Measurements from ENCODE around the gene RAB3GAP2.

RAB3GAP2 gene

GRCh38 chr1:220287129-220287528 is 14.9 kb upstream of the RAB3GAP2 start:
- H3K27ac ChIP-seq (replicated peaks), result no peak overlapping the region
- H3K27me3 ChIP-seq (ENCODE audit: insufficient read depth, poor library complexity, severe bottlenecking), result no peaks in the 10 kb centered on the region
- no peak for DNase-seq (ENCODE audit: low read depth in 1 of 2, low spot score in 1 of 2)
- no peak for TF ChIP-seq SPI1 (IDR thresholded peaks at IDR 0.05; ENCODE audit: borderline replicate concordance, low read depth)
- no peak overlapping the region for H3K4me3 ChIP-seq (replicated peaks; ENCODE audit: insufficient read depth, low read length)

GRCh38 chr1:220283625-220284024 is 11.4 kb upstream of the RAB3GAP2 start:
- Histone ChIP-seq H3K27ac (replicated peaks) (no peak overlapping the region), H3K4me3 (replicated peaks; ENCODE audit: insufficient read depth, low read length) (no peak overlapping the region), H3K27me3 (ENCODE audit: insufficient read depth, poor library complexity, severe bottlenecking) (no peaks in the 10 kb centered on the region)
- TF ChIP-seq SPI1 (IDR thresholded peaks at IDR 0.05; ENCODE audit: borderline replicate concordance, low read depth) (no peak), POLR2AphosphoS5 (IDR thresholded peaks at IDR 0.05; ENCODE audit: low read depth) (no peak), GABPA (IDR thresholded peaks at IDR 0.05; ENCODE audit: low read depth) (no peak), CTCF (IDR thresholded peaks at IDR 0.05; ENCODE audit: insufficient read depth, low read length) (no peak), REST (IDR thresholded peaks at IDR 0.05; ENCODE audit: insufficient replicate concordance, low read depth) (no peak)
- DNase-seq (ENCODE audit: low read depth in 1 of 2, low spot score in 1 of 2), result no peak

- Histone ChIP-seq H3K27me3 (ENCODE audit: insufficient read depth, poor library complexity, severe bottlenecking) (no peaks in the 10 kb centered on the region), H3K4me3 (replicated peaks; ENCODE audit: insufficient read depth, low read length) (no peak overlapping the region), H3K27ac (replicated peaks) (no peak overlapping the region)
- DNase-seq (ENCODE audit: low read depth in 1 of 2, low spot score in 1 of 2), result no peak
- TF ChIP-seq CTCF (IDR thresholded peaks at IDR 0.05; ENCODE audit: insufficient read depth, low read length) (peak; percentile 14), GABPA (IDR thresholded peaks at IDR 0.05; ENCODE audit: low read depth) (no peak), SPI1 (IDR thresholded peaks at IDR 0.05; ENCODE audit: borderline replicate concordance, low read depth) (no peak), POLR2AphosphoS5 (IDR thresholded peaks at IDR 0.05; ENCODE audit: low read depth) (no peak), REST (IDR thresholded peaks at IDR 0.05; ENCODE audit: insufficient replicate concordance, low read depth) (no peak)
Observed at GRCh38 chr1:220281159-220281574, 8.9 kb upstream of the RAB3GAP2 start.

GRCh38 chr1:220280249-220280648 is 8.0 kb upstream of the RAB3GAP2 start:
- H3K27me3 ChIP-seq (ENCODE audit: insufficient read depth, poor library complexity, severe bottlenecking), result no peaks in the 10 kb centered on the region
- no peak for DNase-seq (ENCODE audit: low read depth in 1 of 2, low spot score in 1 of 2)
- no peak overlapping the region for H3K4me3 ChIP-seq (replicated peaks; ENCODE audit: insufficient read depth, low read length)
- TF ChIP-seq REST (IDR thresholded peaks at IDR 0.05; ENCODE audit: insufficient replicate concordance, low read depth) (no peak), POLR2AphosphoS5 (IDR thresholded peaks at IDR 0.05; ENCODE audit: low read depth) (no peak), SPI1 (IDR thresholded peaks at IDR 0.05; ENCODE audit: borderline replicate concordance, low read depth) (no peak), GABPA (IDR thresholded peaks at IDR 0.05; ENCODE audit: low read depth) (no peak), CTCF (IDR thresholded peaks at IDR 0.05; ENCODE audit: insufficient read depth, low read length) (no peak)
- no peak overlapping the region for H3K27ac ChIP-seq (replicated peaks)
